ENCODE data around the gene ONECUT3. TPM values are rescaled to one million over a fixed set of nuclear protein-coding genes. Genes with fewer than 3 reads are reported as not detected.

ONECUT3 gene
- total and polyA plus RNA-seq, 2 donors: under 0.01 to 0.02 TPM

GRCh38 chr19:1773184-1773583 lies 19.9 kb downstream of the ONECUT3 start:
- Histone ChIP-seq H3K36me3 (ENCODE audit: control insufficient read depth in 2 of 2, insufficient read depth in 2 of 2, low read length in 1 of 2) (no peaks in the 10 kb centered on the region), H3K4me1 (ENCODE audit: control insufficient read depth in 2 of 2, insufficient read depth in 2 of 2, low read length in 2 of 2) (no peaks in the 10 kb centered on the region), H3K4me3 (ENCODE audit: low read length in 2 of 2) (no peak overlapping the region), H3K27me3 (ENCODE audit: control insufficient read depth in 2 of 2, insufficient read depth in 1 of 2, low read length in 1 of 2) (peaks cover 50 to 86% of the 10 kb centered on the region in 2 donors), H3K9me3 (ENCODE audit: control insufficient read depth in 2 of 2, insufficient read depth in 1 of 2, low read length in 1 of 2) (peaks cover 16 to 31% of the 10 kb centered on the region in 2 donors), H3K27ac (ENCODE audit: low read depth in 1 of 2, low read length in 1 of 2) (no peak overlapping the region)
- WGBS: 72% methylated on average over 8 of the region's 8 CpGs
- no peak for DNase-seq (ENCODE audit: low read depth in 6 of 9, low spot score in 9 of 9)

GRCh38 chr19:1774989-1775772 lies 21.9 kb downstream of the ONECUT3 start:
- Histone ChIP-seq H3K4me3 (ENCODE audit: low read length in 2 of 2) (no peak overlapping the region), H3K27me3 (ENCODE audit: control insufficient read depth in 2 of 2, insufficient read depth in 1 of 2, low read length in 1 of 2) (peaks cover 60 to 86% of the 10 kb centered on the region in 2 donors), H3K36me3 (ENCODE audit: control insufficient read depth in 2 of 2, insufficient read depth in 2 of 2, low read length in 1 of 2) (no peaks in the 10 kb centered on the region), H3K4me1 (ENCODE audit: control insufficient read depth in 2 of 2, insufficient read depth in 2 of 2, low read length in 2 of 2) (no peaks in the 10 kb centered on the region), H3K9me3 (ENCODE audit: control insufficient read depth in 2 of 2, insufficient read depth in 1 of 2, low read length in 1 of 2) (peaks cover 13 to 23% of the 10 kb centered on the region in 2 donors), H3K27ac (ENCODE audit: low read depth in 1 of 2, low read length in 1 of 2) (no peak overlapping the region)
- no peak for DNase-seq (ENCODE audit: low read depth in 6 of 9, low spot score in 9 of 9)
- 18% methylated on average over 59 of the region's 59 CpGs for WGBS

GRCh38 chr19:1775951-1776605 lies 22.8 kb downstream of the ONECUT3 start:
- H3K9me3 ChIP-seq (ENCODE audit: control insufficient read depth in 2 of 2, insufficient read depth in 1 of 2, low read length in 1 of 2): peaks cover 13 to 25% of the 10 kb centered on the region in 2 donors
- H3K36me3 ChIP-seq (ENCODE audit: control insufficient read depth in 2 of 2, insufficient read depth in 2 of 2, low read length in 1 of 2): no peaks in the 10 kb centered on the region
- H3K4me3 ChIP-seq (ENCODE audit: low read length in 2 of 2): no peak overlapping the region
- WGBS: 8% methylated on average over 50 of the region's 50 CpGs
- no peak for DNase-seq (ENCODE audit: low read depth in 6 of 9, low spot score in 9 of 9)
- H3K4me1 ChIP-seq (ENCODE audit: control insufficient read depth in 2 of 2, insufficient read depth in 2 of 2, low read length in 2 of 2): no peaks in the 10 kb centered on the region
- H3K27me3 ChIP-seq (ENCODE audit: control insufficient read depth in 2 of 2, insufficient read depth in 1 of 2, low read length in 1 of 2): peaks cover 59 to 87% of the 10 kb centered on the region in 2 donors
- H3K27ac ChIP-seq (ENCODE audit: low read depth in 1 of 2, low read length in 1 of 2): no peak overlapping the region

GRCh38 chr19:1776606-1777147 lies 23.4 kb downstream of the ONECUT3 start:
- DNase-seq (ENCODE audit: low read depth in 6 of 9, low spot score in 9 of 9): no peak
- H3K4me1 ChIP-seq (ENCODE audit: control insufficient read depth in 2 of 2, insufficient read depth in 2 of 2, low read length in 2 of 2): no peaks in the 10 kb centered on the region
- WGBS: 10% methylated on average over 23 of the region's 23 CpGs
- H3K36me3 ChIP-seq (ENCODE audit: control insufficient read depth in 2 of 2, insufficient read depth in 2 of 2, low read length in 1 of 2): no peaks in the 10 kb centered on the region
- peaks cover 11 to 30% of the 10 kb centered on the region in 2 donors for H3K9me3 ChIP-seq (ENCODE audit: control insufficient read depth in 2 of 2, insufficient read depth in 1 of 2, low read length in 1 of 2)
- no peak overlapping the region for H3K4me3 ChIP-seq (ENCODE audit: low read length in 2 of 2)
- H3K27me3 ChIP-seq (ENCODE audit: control insufficient read depth in 2 of 2, insufficient read depth in 1 of 2, low read length in 1 of 2): peaks cover 58 to 92% of the 10 kb centered on the region in 2 donors
- no peak overlapping the region for H3K27ac ChIP-seq (ENCODE audit: low read depth in 1 of 2, low read length in 1 of 2)

GRCh38 chr19:1777149-1777548 lies 23.8 kb downstream of the ONECUT3 start:
- Histone ChIP-seq H3K9me3 (ENCODE audit: control insufficient read depth in 2 of 2, insufficient read depth in 1 of 2, low read length in 1 of 2) (peaks cover 12 to 33% of the 10 kb centered on the region in 2 donors), H3K27me3 (ENCODE audit: control insufficient read depth in 2 of 2, insufficient read depth in 1 of 2, low read length in 1 of 2) (peaks cover 58 to 94% of the 10 kb centered on the region in 2 donors), H3K27ac (ENCODE audit: low read depth in 1 of 2, low read length in 1 of 2) (no peak overlapping the region), H3K36me3 (ENCODE audit: control insufficient read depth in 2 of 2, insufficient read depth in 2 of 2, low read length in 1 of 2) (no peaks in the 10 kb centered on the region), H3K4me3 (ENCODE audit: low read length in 2 of 2) (no peak overlapping the region), H3K4me1 (ENCODE audit: control insufficient read depth in 2 of 2, insufficient read depth in 2 of 2, low read length in 2 of 2) (no peaks in the 10 kb centered on the region)
- DNase-seq (ENCODE audit: low read depth in 6 of 9, low spot score in 9 of 9): no peak
- 56% methylated on average over 10 of the region's 10 CpGs for WGBS

GRCh38 chr19:1779574-1779973 lies 26.3 kb downstream of the ONECUT3 start:
- Histone ChIP-seq H3K36me3 (ENCODE audit: control insufficient read depth in 2 of 2, insufficient read depth in 2 of 2, low read length in 1 of 2) (no peaks in the 10 kb centered on the region), H3K4me3 (ENCODE audit: low read length in 2 of 2) (no peak overlapping the region), H3K9me3 (ENCODE audit: control insufficient read depth in 2 of 2, insufficient read depth in 1 of 2, low read length in 1 of 2) (peaks cover 11 to 30% of the 10 kb centered on the region in 2 donors), H3K27ac (ENCODE audit: low read depth in 1 of 2, low read length in 1 of 2) (no peak overlapping the region), H3K27me3 (ENCODE audit: control insufficient read depth in 2 of 2, insufficient read depth in 1 of 2, low read length in 1 of 2) (peaks cover 53 to 95% of the 10 kb centered on the region in 2 donors), H3K4me1 (ENCODE audit: control insufficient read depth in 2 of 2, insufficient read depth in 2 of 2, low read length in 2 of 2) (no peaks in the 10 kb centered on the region)
- 44% methylated on average over 16 of the region's 16 CpGs for WGBS
- no peak for DNase-seq (ENCODE audit: low read depth in 6 of 9, low spot score in 9 of 9)

GRCh38 chr19:1780272-1780958 lies 27.1 kb downstream of the ONECUT3 start:
- no peak for DNase-seq (ENCODE audit: low read depth in 6 of 9, low spot score in 9 of 9)
- H3K4me3 ChIP-seq (ENCODE audit: low read length in 2 of 2): no peak overlapping the region
- 57% methylated on average over 14 of the region's 14 CpGs for WGBS
- no peaks in the 10 kb centered on the region for H3K4me1 ChIP-seq (ENCODE audit: control insufficient read depth in 2 of 2, insufficient read depth in 2 of 2, low read length in 2 of 2)
- H3K27me3 ChIP-seq (ENCODE audit: control insufficient read depth in 2 of 2, insufficient read depth in 1 of 2, low read length in 1 of 2): peaks cover 45 to 94% of the 10 kb centered on the region in 2 donors
- H3K27ac ChIP-seq (ENCODE audit: low read depth in 1 of 2, low read length in 1 of 2): no peak overlapping the region
- H3K9me3 ChIP-seq (ENCODE audit: control insufficient read depth in 2 of 2, insufficient read depth in 1 of 2, low read length in 1 of 2): peaks cover 3 to 22% of the 10 kb centered on the region in 2 donors
- H3K36me3 ChIP-seq (ENCODE audit: control insufficient read depth in 2 of 2, insufficient read depth in 2 of 2, low read length in 1 of 2): no peaks in the 10 kb centered on the region

- Histone ChIP-seq H3K36me3 (ENCODE audit: control insufficient read depth in 2 of 2, insufficient read depth in 2 of 2, low read length in 1 of 2) (no peaks in the 10 kb centered on the region), H3K27me3 (ENCODE audit: control insufficient read depth in 2 of 2, insufficient read depth in 1 of 2, low read length in 1 of 2) (peaks cover 28 to 81% of the 10 kb centered on the region in 2 donors), H3K27ac (ENCODE audit: low read depth in 1 of 2, low read length in 1 of 2) (no peak overlapping the region), H3K9me3 (ENCODE audit: control insufficient read depth in 2 of 2, insufficient read depth in 1 of 2, low read length in 1 of 2) (peaks cover 1 to 14% of the 10 kb centered on the region in 2 donors), H3K4me1 (ENCODE audit: control insufficient read depth in 2 of 2, insufficient read depth in 2 of 2, low read length in 2 of 2) (no peaks in the 10 kb centered on the region), H3K4me3 (ENCODE audit: low read length in 2 of 2) (no peak overlapping the region)
- 86% methylated on average over 7 of the region's 7 CpGs for WGBS
- no peak for DNase-seq (ENCODE audit: low read depth in 6 of 9, low spot score in 9 of 9)
These were observed 29.2 kb downstream of the ONECUT3 start for GRCh38 chr19:1782521-1782920.

All from thymus (tissue), 11 donors.